ENCODE results near the gene SEC24C.
"Not testable (repeated sequence)": the region's sequence is repeated elsewhere in the genome, so short reads cannot be mapped to it uniquely, and the experiment has no call there.

SEC24C gene

DNA sequence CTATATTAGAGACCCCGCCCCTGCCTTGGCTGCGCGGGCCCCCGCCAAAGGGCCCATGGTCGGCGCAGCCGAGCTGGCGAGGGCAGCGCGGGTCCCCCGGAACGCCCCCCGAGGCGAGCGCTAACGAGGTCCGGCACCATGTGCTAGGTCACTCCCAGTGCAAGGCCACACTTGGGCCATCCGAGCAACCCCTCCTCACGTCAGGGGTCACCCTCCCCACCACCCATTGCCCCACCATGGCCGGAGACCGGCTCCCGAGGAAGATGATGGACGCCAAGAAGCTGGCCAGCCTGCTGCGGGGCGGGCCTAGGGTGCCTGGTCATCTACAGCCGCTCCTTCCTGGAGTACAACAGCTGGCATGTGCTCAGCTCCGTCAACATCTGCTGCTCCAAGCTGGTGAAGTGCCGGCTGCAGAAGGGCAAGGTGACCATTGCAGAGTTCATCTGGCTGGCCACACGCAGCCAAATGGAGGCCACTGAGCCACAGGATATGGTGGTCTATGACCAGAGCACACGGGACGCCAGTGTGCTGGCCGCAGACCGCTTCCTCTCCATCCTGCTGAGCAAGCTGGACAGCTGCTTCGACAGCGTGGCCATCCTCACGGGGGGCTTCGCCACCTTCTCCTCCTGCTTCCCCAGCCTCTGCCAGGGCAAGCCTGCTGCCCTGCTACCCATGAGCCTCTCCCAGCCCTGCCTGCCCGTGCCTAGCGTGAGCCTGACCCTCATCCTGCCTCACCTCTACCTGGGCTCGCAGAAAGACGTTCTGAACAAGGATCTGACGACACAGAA, 12.4 kb upstream of the SEC24C start:
- DNase-seq, result no peak

DNA sequence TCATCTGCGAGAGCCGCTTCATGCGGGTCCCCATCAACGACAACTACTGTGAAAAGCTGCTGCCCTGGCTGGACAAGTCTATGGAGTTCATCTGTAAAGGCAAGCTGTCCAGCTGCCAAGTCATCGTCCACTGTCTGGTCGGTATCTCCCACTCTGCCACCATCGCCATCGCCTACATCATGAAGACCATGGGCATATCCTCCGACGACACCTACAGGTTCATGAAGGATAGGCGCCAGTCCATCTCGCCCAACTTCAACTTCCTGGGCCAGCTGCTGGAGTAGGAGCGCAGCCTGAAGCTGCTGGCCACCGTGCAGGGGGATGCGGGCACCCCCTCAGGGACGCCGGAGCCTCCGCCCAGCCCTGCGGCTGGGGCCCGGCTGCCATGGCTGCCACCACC, 11.7 kb upstream of the SEC24C start:
- no peak for DNase-seq

DNA sequence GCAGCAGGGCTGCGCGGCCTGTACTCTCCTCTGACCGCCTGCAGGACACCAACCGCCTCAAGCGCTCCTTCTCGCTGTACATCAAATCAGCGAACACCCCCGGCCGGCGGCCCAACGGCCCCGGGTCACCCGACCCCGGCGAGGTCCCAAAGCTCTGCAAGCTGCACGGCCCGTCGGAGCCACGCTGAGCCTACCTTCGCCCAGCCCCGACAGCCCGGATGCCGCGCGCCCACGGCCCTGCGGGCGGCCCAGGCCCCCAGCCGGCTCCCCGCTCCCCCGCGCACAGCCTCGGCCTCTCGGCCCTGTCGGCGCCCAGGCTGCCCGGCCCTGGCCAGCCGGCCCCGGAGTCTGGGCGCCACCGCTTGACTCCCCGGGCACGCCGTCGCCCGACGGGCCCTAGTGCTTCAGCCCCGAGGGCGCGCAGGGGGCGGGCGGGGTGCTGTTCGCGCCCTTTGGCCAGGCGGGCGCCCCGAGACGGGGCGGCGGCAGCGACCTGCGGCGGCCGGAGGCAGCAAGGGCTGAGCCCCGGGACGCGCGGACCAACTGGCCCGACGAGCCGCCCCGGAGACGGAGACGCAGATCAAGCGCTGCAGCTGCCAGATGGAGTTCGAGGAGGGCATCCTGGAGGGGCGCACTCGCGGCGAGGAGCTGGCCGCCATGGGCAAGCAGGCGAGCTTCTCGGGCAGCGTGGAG, 11.1 kb upstream of the SEC24C start:
- DNase-seq, result no peak

DNA sequence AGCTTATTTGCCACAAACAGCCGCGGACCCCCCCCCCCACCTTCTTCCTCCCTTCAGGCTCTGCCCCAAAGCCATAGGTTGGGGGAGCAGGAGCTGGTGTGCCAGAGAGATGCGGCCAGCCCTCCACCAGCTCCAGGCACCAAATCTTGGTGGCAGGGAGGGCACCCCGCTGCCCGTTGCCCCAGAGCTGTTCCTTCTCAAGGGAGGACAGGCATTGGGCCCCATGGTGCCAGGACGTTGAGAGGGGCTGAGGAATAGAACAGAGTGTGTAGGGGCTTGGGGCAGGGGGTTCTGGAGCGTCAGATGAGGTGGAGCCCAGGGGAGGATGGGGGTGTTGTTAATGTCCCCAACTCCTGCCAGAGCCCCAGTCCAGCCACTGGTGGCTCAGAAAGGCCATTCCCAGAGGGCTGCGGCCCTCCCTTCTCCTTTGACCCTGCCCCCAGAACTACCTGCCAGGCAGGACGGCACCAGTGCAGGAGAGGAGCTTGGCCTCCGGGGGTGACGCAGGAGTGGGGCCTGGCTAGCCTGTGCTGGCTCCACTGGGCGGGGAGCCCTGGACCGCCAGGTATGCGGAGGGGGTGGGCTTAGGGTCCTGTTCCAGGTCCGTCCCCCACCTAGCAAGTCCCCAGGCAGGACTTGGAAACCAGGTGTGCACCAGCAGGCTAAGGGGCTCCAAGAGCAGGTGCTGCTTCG, 10.0 kb upstream of the SEC24C start:
- no peak for DNase-seq

DNA sequence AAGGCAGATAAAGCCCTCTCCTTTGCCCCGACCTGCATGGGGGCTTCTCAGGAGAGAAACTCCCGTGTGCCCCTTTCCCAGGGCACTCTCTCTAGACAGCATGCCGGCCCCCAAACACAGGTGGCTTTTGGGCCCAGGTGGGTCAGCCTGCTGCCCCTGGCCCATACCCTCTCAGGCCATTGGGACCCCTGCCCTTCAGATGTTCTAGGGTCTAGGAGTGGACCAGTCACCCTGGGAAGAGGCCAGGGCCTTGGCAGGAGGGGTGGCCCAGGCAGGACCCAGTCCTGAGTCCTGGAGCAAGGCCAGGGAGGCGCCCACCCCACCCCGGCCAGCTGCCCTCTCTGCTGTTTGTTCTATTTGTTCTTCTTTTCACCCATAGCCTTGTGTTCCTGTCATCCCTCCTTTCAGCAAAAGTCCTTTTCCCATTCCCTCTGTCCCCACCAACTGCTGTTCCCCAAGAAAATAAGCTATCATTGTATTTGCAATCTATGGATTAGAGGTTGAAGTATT, 9.3 kb upstream of the SEC24C start:
- no peak for DNase-seq

DNA sequence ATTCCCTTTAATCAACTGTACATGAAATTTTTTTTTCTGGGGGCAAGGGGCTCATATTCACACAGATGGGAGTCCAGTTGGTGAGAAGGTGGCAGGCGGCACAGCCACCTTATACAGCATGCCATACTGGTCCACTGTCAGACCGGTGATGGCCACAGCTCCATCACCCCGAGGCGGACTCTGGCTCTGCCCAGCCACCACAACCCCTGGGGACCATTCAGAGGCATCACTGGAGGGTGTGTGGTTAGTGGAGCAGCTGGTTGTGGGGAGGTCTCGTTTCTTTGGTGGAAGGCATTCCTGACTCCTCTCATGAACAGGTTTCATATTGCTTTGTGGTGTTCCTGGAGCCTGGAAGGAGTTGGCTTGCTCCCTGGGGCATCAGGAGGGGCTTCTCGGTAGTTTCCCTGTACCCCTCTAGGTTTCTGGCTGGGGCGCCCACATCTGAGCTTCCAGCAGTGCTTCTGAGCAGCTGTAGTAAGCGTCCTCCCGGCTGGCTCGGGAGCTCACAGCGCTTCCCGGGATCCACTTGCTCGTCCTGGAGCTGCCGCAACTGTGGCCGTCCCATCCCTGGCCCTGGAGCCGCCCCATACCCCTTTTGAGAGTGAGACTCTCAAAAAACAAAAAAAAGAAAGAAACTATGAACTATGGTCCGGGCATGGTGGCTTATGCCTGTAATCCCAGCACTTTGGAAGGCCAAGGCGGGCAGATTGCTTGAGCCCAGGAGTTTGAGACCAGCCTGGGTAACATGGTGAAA, 3.5 kb upstream of the SEC24C start:
- not testable (repeated sequence) for DNase-seq

DNA sequence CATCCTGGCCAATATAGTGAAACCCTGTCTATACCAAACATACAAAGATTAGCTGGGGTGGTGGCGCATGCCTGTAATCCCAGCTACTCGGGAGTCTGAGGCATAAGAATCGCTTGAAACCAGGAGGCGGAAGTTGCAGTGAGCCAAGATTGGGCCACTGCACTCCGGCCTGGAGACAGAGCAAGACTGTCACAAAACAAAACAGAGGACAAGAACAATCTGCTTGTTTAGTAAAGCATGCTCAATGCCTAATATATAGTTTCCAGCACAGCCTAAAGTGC, 1.8 kb upstream of the SEC24C start:
- DNase-seq, result no peak

DNA sequence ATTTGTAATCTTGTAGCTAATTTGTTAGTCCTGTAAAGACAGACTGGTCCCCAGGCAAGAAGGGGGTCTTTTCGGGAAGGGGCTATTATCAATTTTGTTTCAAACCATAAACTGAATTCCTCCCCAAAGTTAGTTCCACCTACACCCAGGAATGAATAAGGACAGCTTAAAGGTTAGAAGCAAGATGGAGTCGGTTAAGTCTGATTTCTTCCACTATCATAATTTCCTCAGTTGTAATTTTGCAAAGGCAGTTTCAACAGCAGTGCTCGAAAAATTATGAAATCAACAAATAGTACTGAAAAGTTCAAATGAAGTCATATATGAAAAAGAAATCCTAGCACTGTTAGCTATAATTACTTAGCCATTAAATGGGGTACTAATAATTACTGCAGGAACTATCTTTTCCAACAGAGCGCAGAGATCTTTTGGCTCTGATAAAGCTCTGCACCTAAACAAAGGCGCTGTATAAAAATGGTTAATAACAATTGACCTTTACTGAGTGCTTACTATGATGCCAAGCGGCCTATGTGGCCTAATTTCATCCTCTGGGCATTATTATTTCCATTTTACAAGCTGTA, 756 bp upstream of the SEC24C start:
- DNase-seq, result no peak

DNA sequence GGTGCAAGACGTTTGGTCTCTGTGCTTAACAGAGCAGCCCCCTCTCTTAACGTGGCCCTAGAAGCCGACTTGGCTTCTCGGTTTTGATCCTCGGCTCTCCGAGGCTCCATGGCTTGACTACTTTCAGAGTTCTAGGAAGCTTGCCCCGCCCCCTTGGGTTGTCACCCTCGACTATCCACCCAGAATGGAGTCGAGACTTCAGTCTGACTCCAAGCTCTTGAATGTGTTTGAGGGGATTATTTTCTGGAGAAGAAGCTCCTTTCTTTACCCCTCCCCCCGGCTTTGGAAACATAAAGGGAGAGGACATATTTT, 448 bp downstream of the SEC24C start:
- DNase-seq, result peak; percentile 55

DNA sequence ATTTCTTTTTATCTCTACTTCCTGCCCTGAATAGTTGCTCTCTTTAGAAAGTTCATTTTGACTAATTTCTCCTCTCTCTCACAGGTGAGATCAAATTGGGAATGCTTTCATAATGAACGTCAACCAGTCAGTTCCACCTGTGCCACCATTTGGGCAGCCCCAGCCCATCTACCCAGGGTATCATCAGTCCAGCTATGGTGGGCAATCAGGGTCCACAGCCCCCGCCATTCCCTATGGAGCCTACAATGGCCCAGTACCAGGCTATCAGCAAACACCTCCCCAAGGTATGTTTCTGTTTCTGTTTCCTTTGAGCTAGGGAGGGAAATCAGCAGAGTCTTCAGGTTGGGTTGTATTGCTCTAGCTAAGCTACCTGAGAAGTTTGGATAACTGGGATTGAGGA, 2.5 kb downstream of the SEC24C start:
- no peak for DNase-seq

DNA sequence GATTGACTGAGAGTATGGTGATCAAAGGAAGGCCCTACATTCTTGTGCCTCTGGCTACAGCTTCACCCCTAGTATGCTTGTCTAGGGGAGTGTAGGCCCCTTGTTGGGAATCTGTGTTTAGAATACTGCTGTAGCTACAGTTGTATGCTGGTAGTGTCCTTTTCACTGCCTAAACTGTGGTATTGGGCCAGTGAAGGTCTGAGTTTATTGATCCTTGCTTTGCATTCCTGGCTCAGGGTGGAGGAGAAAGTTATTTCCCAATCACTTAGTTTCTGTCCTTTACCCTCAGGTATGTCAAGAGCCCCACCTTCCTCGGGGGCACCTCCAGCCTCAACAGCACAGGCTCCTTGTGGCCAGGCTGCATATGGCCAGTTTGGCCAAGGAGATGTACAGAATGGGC, 6.6 kb downstream of the SEC24C start:
- no peak for DNase-seq

DNA sequence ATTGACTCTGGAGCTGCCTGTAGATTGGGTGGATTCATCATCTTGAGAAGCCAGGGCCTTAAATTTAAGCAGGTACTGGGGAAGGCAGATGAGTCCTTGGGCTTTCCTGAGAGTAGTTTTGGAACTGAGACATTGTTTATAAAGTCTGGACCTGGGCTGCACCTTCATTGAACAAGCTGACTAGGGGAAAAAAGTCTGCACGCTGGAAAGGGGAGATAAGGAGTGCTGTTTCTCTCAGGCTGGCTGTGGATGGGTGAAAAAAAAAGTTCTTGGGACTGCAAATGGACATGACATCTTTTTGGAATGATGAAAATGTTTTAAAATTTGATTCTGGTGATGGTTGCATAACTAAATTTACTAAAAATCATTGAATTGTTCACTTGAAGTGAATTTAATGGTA, 12.0 kb downstream of the SEC24C start:
- no peak for DNase-seq

DNA sequence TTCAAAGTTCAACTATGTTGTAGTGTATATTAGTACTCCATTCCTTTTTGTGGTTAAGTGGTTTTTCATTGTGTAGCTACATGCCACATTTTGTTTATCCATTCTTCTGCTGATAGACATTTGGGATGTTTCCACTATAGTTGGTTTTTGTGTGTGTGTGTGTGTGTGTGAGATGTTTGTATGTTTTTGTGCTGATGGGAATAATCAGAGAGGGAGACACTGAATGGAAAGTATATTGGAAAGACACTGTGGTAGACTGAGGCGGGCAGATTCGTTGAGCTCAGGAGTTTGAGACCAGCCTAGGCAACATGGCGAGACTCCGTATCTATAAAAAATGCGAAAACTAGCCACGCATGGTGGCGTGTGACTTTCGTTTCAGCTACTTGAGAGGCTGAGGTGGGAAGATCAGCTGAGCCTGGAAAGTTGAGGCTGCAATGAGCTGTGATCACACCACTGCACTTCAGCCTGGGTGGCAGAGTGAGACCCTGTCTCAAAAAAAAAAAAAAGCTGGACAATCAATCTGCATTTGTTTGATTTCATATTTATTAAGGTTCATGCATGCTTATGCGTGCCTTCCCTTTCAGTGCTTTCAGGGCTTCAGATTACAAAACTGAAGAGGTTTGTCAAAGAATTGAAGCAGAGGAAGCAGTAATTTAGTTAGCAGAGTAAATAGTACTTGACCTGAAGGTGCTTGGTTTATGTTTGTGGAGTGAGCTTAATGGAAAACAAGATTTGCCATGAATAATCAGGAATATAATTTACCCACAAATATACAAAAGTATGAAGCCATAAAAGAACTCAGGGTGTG, 14.7 kb downstream of the SEC24C start:
- no peak for DNase-seq

DNA sequence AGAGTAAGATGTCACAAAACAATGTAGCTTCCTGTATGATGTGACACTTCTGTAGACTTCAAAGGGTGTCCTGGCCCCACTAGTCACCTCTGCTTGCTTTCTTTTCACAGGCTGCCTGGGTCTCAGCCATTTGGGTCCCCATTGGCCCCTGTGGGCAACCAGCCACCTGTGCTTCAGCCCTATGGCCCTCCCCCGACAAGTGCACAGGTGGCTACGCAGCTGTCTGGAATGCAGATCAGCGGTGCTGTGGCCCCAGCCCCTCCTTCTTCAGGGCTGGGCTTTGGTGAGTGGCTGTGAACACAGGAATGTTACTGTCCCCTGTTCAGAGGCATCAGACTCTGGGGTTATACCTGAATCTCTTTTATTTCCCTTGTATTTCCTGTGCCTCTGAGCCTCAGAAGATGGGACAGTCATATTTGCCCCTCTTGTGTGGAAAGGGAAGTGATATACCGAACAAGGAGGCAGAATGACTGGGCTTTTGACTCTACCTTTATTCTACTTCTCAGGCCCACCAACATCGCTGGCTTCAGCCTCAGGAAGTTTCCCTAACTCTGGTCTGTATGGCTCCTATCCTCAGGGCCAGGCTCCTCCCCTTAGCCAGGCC, 15.4 kb downstream of the SEC24C start:
- DNase-seq, result peak in 1 of 2 donors; percentile 37

DNA sequence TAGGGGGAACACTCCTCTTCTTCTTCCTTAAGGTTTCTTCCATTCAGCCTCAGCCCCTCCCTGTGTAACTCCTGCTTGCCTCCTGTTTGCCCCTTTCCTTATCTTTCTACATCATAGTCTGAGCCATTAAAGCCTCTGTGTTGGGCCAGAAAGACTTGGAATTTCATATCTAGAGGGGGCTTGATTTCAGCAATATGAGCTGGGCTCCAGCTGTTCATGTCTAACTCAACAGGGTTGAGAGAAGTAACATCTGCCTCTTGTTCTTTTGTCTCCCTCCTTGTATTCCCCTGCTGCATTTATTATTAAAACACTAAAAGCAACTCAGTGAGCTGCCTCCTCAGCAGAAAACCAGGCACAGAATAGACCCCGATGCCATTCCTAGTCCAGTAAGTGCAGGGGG, 17.6 kb downstream of the SEC24C start:
- no peak for DNase-seq

DNA sequence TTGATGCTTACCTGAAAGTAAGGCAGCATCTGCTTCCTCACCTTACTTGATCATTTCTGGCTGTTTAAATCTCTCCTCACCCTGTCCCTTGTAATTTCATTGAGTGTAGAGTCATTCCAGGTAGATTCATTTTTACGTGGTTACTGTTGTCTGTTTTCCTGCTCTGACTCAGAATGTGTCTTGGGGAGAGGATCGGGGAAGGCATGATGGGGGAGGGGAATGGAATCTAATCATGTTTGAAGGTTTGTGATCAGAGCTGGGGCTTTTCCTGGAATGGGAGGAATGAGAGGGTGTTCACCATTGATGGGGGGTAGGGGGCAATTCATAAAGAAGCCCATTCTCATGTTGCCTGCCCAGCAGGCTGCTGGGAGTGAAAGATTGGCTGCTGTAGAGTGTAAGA, 18.7 kb downstream of the SEC24C start:
- DNase-seq, result no peak

DNA sequence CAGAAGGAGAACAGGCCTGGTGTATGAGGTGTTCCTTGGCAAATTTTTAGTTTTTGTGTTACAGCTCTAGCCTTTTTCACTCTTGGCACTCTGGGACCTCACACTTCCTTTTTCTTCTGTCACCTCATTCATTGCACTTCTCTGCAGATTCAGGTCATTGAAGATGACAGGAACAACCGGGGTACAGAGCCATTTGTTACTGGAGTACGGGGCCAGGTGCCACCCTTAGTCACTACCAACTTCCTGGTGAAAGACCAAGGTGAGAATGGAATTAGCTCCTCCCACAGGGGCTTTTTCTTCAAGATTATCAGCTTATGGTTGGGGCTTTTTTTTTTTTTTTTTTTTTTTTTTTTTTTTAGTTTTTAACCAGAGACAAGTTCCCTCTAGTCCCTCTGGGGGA, 19.2 kb downstream of the SEC24C start:
- no peak for DNase-seq

DNA sequence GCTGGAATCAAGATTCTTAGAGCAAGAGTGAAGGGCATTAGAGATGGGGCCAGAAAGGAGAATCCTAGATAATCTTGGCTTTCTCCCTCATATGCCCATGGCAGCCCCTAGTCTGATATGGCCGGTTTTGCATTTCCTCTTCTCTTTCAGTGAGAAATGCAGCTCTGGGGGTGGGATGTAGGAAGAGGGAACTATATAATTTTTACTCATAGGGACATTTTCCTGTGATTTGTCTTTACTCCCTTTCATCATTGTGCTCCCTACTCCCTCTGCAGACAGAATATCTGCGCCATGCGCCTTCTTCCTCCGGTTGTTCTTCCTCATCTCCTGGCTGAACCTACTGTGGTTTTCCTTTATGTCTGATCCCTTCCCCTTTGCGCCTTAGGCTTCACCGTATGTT, 20.9 kb downstream of the SEC24C start:
- DNase-seq, result no peak

DNA sequence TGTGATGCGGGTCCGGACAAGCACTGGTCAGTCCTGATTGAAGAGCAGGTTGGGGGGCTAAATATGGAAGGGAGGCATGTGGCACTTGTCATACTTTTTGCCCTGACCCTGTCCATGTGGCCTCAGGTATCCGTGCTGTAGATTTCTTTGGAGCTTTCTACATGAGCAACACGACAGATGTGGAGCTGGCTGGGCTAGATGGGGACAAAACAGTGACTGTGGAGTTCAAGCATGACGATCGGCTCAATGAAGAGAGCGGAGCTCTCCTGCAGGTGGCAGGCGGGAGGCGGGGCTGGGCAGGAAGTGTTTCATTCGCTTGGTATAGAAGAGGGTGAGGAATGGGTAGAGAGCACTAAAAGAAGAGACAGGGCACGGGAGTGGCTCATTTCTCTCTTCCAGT, 24.7 kb downstream of the SEC24C start:
- peak; percentile 66 to 67 for DNase-seq

DNA sequence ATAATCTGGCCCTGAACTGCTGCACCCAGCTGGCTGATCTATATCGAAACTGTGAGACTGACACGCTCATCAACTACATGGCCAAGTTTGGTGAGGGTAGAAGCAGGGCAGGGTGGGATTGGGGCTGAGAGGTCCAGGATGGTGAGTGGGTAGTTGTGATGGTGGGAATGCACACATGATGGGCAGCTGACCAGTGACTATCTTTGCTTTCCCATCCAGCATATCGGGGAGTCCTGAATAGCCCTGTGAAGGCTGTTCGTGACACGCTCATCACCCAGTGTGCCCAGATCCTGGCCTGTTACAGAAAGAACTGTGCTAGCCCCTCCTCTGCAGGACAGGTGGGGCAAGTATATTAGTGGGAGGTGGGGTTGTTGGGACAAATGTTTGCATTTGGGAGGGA, 25.2 kb downstream of the SEC24C start:
- DNase-seq, result no peak

DNA sequence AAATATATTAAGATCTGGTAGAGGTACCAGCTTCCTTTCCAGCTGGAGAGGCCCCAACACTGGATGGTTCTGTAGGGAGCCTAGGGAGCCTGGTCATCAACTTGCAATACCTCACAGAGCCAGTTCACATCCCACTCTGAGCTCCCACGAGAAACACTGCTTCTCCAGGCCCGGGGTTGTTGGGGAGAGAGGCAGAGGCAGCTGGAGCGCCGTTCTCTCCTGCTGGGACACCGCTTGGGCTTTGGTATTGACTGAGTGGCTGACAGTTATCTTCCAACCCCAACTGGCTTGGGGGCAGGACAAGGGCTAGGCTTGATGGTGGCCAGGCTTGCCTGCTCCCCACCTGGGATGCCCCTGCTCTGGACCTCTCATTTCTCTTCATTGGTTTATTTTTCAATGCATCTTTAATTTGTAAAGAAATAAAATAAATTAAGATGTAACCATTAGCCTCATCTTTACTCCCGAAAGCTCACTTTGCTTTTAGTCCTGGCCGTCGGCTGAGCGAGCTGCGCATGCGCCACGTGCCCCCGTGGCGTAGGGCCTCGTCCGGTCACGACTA, 27.6 kb downstream of the SEC24C start:
- DNase-seq, result peak; percentile 72 to 77

Data from activated CD4-positive, alpha-beta T cell treated with anti-CD3 and anti-CD28 coated beads for 4 hours (primary cell).